HL-60 (cell line): ENCODE measurements around the gene NKX1-1.
"Not testable (repeated sequence)": the region's sequence is repeated elsewhere in the genome, so short reads cannot be mapped to it uniquely, and the experiment has no call there.

Source experiments
- DNase-seq, 2 experiments: peaks; one replicate each; pipeline ENCODE4 v3.0.0-alpha.2; 2010 to 2020; ENCODE audit warnings: low read depth in 1 of 2, low spot score in 1 of 2
- H3K27ac ChIP-seq: fragments of 250-450 bp; sonication (Bioruptor Pico); replicated peaks from 2 replicates; pipeline ENCODE4 v1.5.1; 2020; ENCODE audit warnings: mild to moderate bottlenecking, moderate library complexity
- H3K27me3 ChIP-seq: fragments of 250-450 bp; sonication (Bioruptor Pico); 2 replicates; pipeline ENCODE4 v1.5.1; 2021; ENCODE audit warnings: mild to moderate bottlenecking, moderate library complexity; ENCODE audit not compliant: insufficient read depth, poor library complexity, severe bottlenecking
- H3K4me3 ChIP-seq: replicated peaks from 2 replicates; pipeline ENCODE4 v1.5.1; 2011; ENCODE audit warnings: mild to moderate bottlenecking, control low read depth, low read length; ENCODE audit not compliant: insufficient read depth
- GABPA ChIP-seq: IDR thresholded peaks from 2 replicates; pipeline ENCODE4 v1.6.1; 2012; ENCODE audit warnings: low read depth
- POLR2AphosphoS5 ChIP-seq: IDR thresholded peaks from 2 replicates; pipeline ENCODE4 v1.6.1; 2012; ENCODE audit warnings: low read depth
- SPI1 ChIP-seq: IDR thresholded peaks from 2 replicates; pipeline ENCODE4 v1.6.1; 2012; ENCODE audit warnings: low read depth, mild to moderate bottlenecking, borderline replicate concordance
- TF ChIP-seq, protein P1 (sequence below): IDR thresholded peaks from 2 replicates; pipeline ENCODE4 v1.6.1; 2012; ENCODE audit warnings: low read depth; ENCODE audit not compliant: insufficient replicate concordance
- TF ChIP-seq, protein P2 (sequence below): IDR thresholded peaks from one replicate; pipeline ENCODE4 v1.5.1; 2011; ENCODE audit warnings: low read length, control low read depth, inconsistent platforms; ENCODE audit not compliant: insufficient read depth

The NKX1-1 gene

DNA sequence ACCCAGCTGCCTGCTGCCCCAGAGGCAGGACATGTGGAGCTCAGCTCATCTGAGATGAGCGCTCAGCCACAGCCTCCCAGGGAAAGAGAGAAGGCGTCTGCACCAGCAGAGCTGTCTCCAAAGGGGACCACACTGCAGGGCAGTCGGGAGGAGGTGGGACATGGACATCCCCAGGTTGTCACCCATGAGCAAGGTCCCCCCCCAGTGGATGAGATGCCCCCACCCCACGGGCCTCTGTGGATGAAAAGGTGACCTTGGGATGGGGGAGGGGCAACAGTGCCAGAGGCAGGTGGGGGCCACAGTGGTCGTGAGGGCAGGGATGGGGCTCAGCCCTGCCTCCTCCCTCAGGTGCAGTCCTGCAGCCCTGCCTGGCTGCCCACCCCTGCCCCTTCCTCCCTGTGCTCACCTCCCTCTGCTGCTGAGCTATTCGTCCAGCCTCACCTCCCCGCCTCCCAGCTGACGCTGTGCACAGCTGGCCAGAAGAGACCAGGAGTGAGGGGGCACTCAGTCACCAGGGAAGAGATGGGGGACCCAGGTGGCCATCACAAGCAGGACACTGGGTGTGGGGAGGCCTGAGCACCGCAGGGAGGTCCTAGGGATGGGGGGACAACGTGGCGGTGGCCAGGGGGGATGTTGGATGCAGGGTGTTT, 9.3 kb downstream of the NKX1-1 start:
- DNase-seq = no peak
- H3K4me3 ChIP-seq = no peak overlapping the region
- H3K27ac ChIP-seq = no peak overlapping the region

DNA sequence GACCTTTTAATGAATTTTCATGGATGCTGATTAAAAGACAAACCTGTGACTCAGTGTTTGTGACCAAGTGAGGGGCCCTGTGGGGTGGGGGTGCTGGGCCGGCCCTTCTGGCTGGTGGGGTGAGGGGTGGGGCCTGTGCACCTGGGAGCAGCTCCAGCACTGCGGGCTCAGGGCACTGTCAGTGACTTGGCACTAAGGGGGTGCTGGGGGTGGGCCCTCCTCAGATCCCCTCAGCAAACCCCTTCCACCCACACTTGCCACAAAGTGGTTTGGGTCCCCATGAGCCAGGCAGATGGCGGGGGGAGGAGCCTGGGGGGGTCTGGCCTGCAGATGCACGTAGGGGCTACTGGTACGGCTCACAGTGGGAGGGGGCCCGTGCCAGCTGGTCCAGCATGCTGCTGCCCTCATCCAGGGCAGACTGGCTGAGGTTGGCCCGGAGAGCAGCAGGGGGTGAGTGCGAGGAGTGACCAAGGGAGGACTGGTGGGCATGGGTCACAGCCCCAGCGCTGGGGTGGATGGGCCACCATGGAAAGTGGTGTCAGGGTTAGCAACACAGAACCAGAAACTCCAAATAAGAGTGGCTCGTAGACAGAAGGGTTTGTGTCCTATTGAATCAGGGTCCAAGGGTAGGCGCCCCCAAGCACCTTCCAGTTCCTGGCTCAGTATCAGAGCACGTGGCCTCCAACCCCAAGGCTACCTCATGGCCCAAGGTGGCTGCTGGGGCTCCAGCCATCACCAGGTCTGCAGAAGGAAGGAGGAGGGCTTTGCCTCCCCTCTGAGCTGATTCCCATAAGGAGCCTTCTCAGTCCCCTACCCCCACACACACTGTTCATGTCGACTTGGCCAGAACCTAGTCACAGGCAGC, 10.1 kb downstream of the NKX1-1 start:
- H3K4me3 ChIP-seq = no peak overlapping the region
- no peak overlapping the region for H3K27ac ChIP-seq
- no peak for DNase-seq
- no peak for TF ChIP-seq POLR2AphosphoS5
- no peak for TF ChIP-seq SPI1
- TF ChIP-seq GABPA = no peak
- TF ChIP-seq, protein P1, sequence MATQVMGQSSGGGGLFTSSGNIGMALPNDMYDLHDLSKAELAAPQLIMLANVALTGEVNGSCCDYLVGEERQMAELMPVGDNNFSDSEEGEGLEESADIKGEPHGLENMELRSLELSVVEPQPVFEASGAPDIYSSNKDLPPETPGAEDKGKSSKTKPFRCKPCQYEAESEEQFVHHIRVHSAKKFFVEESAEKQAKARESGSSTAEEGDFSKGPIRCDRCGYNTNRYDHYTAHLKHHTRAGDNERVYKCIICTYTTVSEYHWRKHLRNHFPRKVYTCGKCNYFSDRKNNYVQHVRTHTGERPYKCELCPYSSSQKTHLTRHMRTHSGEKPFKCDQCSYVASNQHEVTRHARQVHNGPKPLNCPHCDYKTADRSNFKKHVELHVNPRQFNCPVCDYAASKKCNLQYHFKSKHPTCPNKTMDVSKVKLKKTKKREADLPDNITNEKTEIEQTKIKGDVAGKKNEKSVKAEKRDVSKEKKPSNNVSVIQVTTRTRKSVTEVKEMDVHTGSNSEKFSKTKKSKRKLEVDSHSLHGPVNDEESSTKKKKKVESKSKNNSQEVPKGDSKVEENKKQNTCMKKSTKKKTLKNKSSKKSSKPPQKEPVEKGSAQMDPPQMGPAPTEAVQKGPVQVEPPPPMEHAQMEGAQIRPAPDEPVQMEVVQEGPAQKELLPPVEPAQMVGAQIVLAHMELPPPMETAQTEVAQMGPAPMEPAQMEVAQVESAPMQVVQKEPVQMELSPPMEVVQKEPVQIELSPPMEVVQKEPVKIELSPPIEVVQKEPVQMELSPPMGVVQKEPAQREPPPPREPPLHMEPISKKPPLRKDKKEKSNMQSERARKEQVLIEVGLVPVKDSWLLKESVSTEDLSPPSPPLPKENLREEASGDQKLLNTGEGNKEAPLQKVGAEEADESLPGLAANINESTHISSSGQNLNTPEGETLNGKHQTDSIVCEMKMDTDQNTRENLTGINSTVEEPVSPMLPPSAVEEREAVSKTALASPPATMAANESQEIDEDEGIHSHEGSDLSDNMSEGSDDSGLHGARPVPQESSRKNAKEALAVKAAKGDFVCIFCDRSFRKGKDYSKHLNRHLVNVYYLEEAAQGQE = no peak
- TF ChIP-seq, protein P2, sequence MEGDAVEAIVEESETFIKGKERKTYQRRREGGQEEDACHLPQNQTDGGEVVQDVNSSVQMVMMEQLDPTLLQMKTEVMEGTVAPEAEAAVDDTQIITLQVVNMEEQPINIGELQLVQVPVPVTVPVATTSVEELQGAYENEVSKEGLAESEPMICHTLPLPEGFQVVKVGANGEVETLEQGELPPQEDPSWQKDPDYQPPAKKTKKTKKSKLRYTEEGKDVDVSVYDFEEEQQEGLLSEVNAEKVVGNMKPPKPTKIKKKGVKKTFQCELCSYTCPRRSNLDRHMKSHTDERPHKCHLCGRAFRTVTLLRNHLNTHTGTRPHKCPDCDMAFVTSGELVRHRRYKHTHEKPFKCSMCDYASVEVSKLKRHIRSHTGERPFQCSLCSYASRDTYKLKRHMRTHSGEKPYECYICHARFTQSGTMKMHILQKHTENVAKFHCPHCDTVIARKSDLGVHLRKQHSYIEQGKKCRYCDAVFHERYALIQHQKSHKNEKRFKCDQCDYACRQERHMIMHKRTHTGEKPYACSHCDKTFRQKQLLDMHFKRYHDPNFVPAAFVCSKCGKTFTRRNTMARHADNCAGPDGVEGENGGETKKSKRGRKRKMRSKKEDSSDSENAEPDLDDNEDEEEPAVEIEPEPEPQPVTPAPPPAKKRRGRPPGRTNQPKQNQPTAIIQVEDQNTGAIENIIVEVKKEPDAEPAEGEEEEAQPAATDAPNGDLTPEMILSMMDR = no peak
- H3K27me3 ChIP-seq = no peaks in the 10 kb centered on the region

More for the DNA sequence above, 9.3 kb downstream of the NKX1-1 start:
- TF ChIP-seq, protein P2 = no peak
- TF ChIP-seq GABPA (no peak), SPI1 (no peak), POLR2AphosphoS5 (no peak)
- TF ChIP-seq, protein P1 = no peak
- H3K27me3 ChIP-seq = peaks cover 3% of the 10 kb centered on the region

DNA sequence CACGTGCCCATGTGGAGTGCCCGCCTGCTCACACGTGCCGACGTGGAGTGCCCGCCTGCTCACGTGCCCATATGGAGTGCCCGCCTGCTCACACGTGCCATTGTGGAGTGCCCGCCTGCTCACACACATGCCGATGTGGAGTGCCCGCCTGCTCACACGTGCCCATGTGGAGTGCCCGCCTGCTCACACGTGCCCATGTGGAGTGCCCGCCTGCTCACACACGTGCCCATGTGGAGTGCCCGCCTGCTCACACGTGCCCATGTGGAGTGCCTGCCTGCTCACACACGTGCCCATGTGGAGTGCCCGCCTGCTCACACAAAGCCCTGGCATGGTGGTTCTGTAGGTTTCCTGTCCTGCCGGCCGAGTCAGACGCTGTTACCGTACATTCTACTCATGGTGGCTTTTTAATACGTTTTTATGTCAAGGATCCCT, 10.8 kb downstream of the NKX1-1 start:
- H3K27ac ChIP-seq, H3K4me3 ChIP-seq, H3K27me3 ChIP-seq, DNase-seq: not testable (repeated sequence)

DNA sequence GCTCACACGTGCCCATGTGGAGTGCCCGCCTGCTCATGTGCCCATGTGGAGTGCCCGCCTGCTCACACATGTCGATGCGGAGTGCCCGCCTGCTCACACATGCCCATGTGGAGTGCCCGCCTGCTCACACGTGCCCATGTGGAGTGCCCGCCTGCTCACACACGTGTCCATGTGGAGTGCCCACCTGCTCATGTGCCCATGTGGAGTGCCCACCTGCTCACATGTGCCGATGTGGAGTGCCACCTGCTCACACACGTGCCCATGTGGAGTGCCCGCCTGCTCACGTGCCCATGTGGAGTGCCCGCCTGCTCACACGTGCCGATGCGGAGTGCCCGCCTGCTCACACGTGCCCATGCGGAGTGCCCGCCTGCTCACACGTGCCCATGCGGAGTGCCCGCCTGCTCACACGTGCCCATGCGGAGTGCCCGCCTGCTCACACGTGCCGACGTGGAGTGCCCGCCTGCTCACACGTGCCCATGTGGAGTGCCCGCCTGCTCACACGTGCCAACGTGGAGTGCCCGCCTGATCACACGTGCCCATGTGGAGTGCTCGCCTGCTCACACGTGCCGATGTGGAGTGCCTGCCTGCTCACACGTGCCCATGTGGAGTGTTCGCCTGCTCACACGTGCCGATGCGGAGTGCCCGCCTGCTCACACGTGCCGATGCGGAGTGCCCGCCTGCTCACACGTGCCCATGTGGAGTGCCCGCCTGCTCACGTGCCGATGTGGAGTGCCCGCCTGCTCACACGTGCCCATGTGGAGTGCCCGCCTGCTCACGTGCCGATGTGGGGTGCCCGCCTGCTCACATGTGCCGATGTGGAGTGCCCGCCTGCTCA, 11.5 kb downstream of the NKX1-1 start:
- DNase-seq, H3K4me3 ChIP-seq, H3K27me3 ChIP-seq, H3K27ac ChIP-seq: not testable (repeated sequence)
